ENCODE measurements around the gene GFER.

The GFER gene

GRCh38 chr16:1990351-1991134 lies 6.5 kb downstream of the GFER start:
- DNase-seq (ENCODE audit: low read depth in 2 of 2) = no peak

- no peak for DNase-seq (ENCODE audit: low read depth in 2 of 2)
Measured at GRCh38 chr16:1991135-1991551, 7.2 kb downstream of the GFER start.

GRCh38 chr16:1991588-1991947 lies 7.6 kb downstream of the GFER start:
- DNase-seq (ENCODE audit: low read depth in 2 of 2) = no peak

- peak; percentile 98 for DNase-seq (ENCODE audit: low read depth in 2 of 2)
Measured at GRCh38 chr16:1991948-1992703, 8.1 kb downstream of the GFER start.

GRCh38 chr16:1992704-1993317 lies 8.8 kb downstream of the GFER start:
- no peak for DNase-seq (ENCODE audit: low read depth in 2 of 2)

GRCh38 chr16:1993731-1994131 lies 9.7 kb downstream of the GFER start:
- DNase-seq (ENCODE audit: low read depth in 2 of 2) = no peak

GRCh38 chr16:1997494-1998359 lies 13.7 kb downstream of the GFER start:
- no peak for DNase-seq (ENCODE audit: low read depth in 2 of 2)

GRCh38 chr16:1998360-1998835 lies 14.4 kb downstream of the GFER start:
- DNase-seq (ENCODE audit: low read depth in 2 of 2) = no peak

- no peak for DNase-seq (ENCODE audit: low read depth in 2 of 2)
Measured at GRCh38 chr16:1998852-1999801, 15.1 kb downstream of the GFER start.

GRCh38 chr16:1999866-2000514 lies 16.0 kb downstream of the GFER start:
- no peak for DNase-seq (ENCODE audit: low read depth in 2 of 2)

GRCh38 chr16:2001035-2001434 lies 17.0 kb downstream of the GFER start:
- DNase-seq (ENCODE audit: low read depth in 2 of 2) = no peak

- no peak for DNase-seq (ENCODE audit: low read depth in 2 of 2)
Measured at GRCh38 chr16:2001456-2002355, 17.7 kb downstream of the GFER start.

- DNase-seq (ENCODE audit: low read depth in 2 of 2) = no peak
Measured at GRCh38 chr16:2002406-2003230, 18.6 kb downstream of the GFER start.

GRCh38 chr16:2003231-2003826 lies 19.3 kb downstream of the GFER start:
- DNase-seq (ENCODE audit: low read depth in 2 of 2) = no peak

- DNase-seq (ENCODE audit: low read depth in 2 of 2) = peak; percentile 62 to 69
Measured at GRCh38 chr16:2003827-2004641, 20.0 kb downstream of the GFER start.

- no peak for DNase-seq (ENCODE audit: low read depth in 2 of 2)
Measured at GRCh38 chr16:2004795-2005517, 21.0 kb downstream of the GFER start.

All from activated CD8-positive, alpha-beta memory T cell treated with anti-CD3 and anti-CD28 coated beads for 4 hours (primary cell).